ENCODE data around the gene KIRREL1.

The KIRREL1 gene

DNA sequence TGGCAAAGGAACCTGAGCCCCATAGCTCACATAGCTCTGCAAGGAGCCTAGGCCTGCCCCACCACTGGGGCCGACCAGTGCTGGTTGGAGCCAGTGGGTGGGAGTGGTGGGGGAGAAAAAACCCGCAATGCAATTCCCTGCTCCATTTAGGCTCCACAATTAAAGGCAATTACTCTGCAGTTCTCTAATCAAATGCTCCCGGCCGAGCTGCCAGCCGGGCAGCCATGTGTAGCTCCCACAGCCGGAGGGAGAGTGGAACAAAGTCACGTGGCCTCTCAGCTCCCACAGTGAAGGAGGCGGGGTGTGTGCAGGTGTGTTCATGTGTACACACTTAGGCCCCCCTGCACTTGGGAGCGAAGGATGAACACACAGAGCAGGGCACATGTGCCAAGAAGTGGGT is 81.6 kb downstream of the KIRREL1 start:
- no peak for DNase-seq (ENCODE audit: low read depth in 2 of 2)

DNA sequence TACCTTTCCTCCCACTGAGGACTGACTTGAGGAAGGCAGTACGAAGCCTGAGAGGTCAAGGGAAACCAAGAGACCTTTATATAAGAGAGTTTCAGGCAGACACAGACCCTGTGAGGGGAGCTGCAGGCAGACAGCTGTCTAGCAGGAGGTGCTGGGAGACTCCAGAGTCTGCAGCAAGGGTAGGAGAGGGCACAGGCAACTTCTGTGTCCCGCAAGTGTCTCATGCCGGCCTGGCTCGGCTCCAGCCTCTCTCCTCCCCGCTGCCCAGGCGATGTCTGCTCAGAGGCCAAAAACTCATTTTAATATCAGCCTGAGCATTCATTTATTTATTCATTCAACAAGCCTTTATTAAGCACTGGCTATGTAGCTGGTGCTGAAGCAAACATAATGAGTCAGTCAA is 83.0 kb downstream of the KIRREL1 start:
- no peak for DNase-seq (ENCODE audit: low read depth in 2 of 2)

- no peak for DNase-seq (ENCODE audit: low read depth in 2 of 2)
These were observed 84.2 kb downstream of the KIRREL1 start for GRCh38 chr1:158077411-158078256.

DNA sequence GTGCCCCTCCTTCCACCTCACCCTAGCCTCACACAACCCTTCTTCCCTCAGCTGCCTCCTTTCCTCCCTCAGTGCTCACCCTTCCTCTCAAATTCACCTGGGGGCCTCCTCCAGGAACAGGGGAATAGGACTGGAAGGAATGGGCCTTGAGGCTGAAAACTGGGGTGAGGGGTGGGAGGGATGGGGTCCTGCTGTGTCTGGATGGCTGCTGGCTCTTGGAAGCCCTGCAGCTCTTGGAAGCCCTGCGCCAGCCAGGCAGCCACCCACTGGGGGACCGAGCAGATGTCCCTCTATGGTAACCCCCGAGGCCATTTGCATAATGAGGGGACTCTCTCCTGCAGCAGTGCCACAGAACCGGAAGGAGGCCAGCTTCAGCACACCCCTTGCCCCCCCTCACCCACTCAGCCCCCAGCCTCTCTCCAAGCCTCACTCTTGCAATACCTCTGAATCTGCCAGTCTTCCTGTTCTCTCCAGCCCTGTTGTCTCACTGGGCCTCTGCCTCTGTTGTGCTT is 85.2 kb downstream of the KIRREL1 start:
- no peak for DNase-seq (ENCODE audit: low read depth in 2 of 2)

GRCh38 chr1:158080066-158080465 is 86.6 kb downstream of the KIRREL1 start:
- no peak for DNase-seq (ENCODE audit: low read depth in 2 of 2)

- no peak for DNase-seq (ENCODE audit: low read depth in 2 of 2)
These were observed 90.9 kb downstream of the KIRREL1 start for GRCh38 chr1:158084336-158084735.

- no peak for DNase-seq (ENCODE audit: low read depth in 2 of 2)
These were observed 91.3 kb downstream of the KIRREL1 start for GRCh38 chr1:158084747-158085146.

GRCh38 chr1:158087320-158087927 is 94.0 kb downstream of the KIRREL1 start:
- DNase-seq (ENCODE audit: low read depth in 2 of 2): no peak

- DNase-seq (ENCODE audit: low read depth in 2 of 2): no peak
These were observed 96.0 kb downstream of the KIRREL1 start for GRCh38 chr1:158089476-158089875.

DNA sequence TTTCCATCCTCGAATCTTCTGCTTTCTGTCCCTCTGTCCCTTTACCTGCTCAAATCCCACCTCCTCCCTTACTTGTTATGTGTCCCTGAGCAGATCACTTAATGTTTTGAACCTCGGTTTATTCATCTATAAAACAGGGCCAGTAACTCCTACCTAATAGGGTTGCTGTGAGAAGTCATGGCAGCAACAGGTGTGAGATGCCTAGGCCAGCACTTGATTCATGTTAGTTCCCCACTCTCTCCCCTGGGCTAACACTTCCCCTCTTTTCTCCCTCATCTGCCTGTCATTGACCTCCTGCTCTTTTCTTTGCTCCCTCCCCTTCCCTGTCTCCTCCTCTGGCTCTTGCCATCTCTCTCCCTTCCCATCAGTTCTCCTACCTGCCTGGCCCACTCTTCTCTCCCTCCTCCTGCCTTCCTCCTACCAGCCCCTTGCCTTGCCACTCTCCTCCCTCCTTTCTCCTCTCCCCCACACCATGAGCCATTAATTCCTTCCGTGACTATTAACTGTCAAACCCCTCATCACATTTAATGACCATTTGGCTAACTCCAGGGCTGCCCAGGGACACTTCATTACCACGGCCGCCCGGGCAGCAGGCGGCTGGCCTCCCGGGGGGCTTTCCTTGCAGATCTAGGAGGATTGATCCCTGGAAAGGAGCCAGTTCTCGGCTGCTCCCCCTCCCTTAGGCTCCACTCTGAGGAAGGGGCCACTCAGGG is 96.6 kb downstream of the KIRREL1 start:
- DNase-seq (ENCODE audit: low read depth in 2 of 2): no peak

- DNase-seq (ENCODE audit: low read depth in 2 of 2): no peak
These were observed 99.9 kb downstream of the KIRREL1 start for GRCh38 chr1:158093376-158093775.

GRCh38 chr1:158094571-158094970 is 101.1 kb downstream of the KIRREL1 start:
- DNase-seq (ENCODE audit: low read depth in 2 of 2): no peak

DNA sequence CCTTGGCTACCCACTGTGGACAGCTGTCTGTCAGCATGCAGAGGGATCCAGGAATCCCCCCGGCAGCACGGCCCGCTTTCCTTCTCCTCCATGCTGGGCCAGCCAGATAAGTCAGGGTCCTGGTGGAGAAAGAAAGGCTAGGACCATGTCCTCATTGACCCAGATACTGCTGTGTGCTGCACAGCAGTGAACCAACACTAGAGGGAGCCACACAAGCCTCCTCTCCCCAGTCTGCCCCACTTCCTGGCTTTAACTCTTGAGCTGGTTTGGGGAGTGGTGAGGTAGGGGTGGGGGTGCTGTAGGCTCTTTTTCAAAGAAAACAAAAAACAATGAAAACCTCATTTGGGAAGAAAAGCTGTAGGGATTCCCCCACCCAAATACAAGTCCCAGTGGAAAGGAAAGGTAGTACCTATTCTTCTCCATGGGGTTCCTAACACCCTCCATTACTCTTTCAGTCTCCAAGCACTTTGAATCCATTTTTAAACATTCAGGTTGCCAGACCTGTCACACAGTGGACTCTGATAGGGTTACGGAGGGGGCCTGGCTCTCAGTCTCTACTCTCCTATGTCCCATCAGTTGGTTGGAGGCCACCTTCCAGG is 102.4 kb downstream of the KIRREL1 start:
- no peak for DNase-seq (ENCODE audit: low read depth in 2 of 2)

DNA sequence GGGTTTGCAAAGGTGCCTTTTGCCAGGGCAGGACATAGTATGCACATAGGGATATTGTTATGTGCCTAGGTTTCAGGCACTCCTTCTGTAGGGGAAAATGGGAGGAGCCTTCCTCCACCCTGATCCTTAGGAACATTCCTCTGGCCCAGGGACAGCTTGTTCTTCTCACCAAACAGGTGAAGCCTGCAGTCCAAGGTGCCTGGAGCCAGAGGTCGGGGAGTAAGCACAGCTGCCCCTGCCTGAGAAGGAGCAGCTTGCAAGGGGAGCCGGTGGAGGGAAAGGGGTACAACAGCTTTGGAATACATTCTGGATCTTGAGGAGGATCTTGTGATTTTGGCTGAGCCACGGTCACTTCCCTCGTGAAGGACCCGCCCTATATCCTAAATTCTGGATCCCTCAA is 104.8 kb downstream of the KIRREL1 start:
- no peak for DNase-seq (ENCODE audit: low read depth in 2 of 2)

DNA sequence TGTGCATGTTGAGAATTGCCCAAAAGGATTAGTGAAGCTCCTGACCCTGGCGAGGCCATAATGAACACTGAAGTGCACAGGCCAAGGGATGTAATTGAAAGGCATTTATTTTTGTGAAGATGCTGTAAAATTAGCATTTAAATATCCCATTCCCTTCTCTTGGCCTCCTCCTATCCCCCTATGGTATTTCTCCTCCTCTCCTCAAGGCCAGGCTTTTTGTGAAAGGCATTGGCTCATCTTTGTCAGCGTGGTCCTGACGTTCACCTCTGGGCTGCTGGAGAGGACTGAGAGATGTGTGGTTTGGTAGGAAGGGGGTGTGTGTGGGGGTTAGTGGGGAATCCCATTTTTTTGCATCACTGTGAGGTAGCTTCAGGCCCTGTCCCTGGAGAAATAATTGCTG is 105.7 kb downstream of the KIRREL1 start:
- no peak for DNase-seq (ENCODE audit: low read depth in 2 of 2)

- DNase-seq (ENCODE audit: low read depth in 2 of 2): no peak
These were observed 107.1 kb downstream of the KIRREL1 start for GRCh38 chr1:158100498-158100897.

GRCh38 chr1:158101455-158101854 is 108.0 kb downstream of the KIRREL1 start:
- no peak for DNase-seq (ENCODE audit: low read depth in 2 of 2)

DNA sequence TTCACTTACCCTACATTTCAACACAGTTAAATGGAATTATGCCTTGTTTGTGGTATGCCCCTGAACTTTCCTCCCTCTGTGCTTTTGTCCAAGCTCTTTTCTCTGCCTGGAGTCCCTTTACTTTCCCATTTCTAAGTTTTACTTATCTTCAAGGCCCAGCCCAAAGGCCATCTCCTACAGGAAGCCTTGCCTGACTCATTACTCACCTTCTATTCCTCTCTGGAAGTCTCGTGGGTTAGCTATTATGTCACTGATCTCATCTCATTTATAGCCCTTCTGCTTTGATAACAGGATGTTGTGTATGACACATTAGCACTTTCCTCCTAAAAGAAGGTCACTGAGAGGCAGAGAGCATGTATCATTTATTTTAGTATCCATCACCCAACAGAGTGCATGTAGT is 108.5 kb downstream of the KIRREL1 start:
- no peak for DNase-seq (ENCODE audit: low read depth in 2 of 2)

- no peak for DNase-seq (ENCODE audit: low read depth in 2 of 2)
These were observed 109.6 kb downstream of the KIRREL1 start for GRCh38 chr1:158102881-158103674.

- no peak for DNase-seq (ENCODE audit: low read depth in 2 of 2)
These were observed 110.5 kb downstream of the KIRREL1 start for GRCh38 chr1:158103861-158104522.

DNA sequence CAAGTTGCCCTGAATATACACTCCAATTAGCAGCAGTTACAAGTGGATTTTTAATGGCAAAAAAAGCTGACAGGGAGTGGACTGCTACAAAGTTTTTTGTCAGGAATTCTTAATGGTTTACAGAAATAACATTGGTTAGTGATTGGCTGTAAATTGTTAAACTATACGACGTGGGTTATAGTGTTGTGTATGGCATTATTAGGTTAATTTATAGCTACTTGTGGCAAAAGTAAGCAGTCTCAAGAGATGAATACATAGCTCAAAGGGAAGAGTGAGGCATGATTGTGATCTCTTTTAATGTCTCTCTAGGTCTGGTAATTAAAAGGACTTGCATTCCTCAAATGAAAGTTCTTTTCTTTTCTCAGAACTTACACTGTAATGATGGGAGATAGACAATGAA is 111.4 kb downstream of the KIRREL1 start:
- DNase-seq (ENCODE audit: low read depth in 2 of 2): no peak

Data from stimulated activated CD8-positive, alpha-beta memory T cell treated with anti-CD3 and anti-CD28 coated beads, Interleukin-2, amount 100 ng/mL, for 1 hour (primary cell).